ELF-1 (cell line): Measurements from ENCODE around the gene ANOS1.
"Not testable (repeated sequence)": the region's sequence is repeated elsewhere in the genome, so short reads cannot be mapped to it uniquely, and the experiment has no call there.

Experiments
- DNase-seq: peaks from one replicate; pipeline ENCODE4 v3.0.0-alpha.2; 2016; ENCODE audit warnings: low read depth, low spot score

The ANOS1 gene, protein sequence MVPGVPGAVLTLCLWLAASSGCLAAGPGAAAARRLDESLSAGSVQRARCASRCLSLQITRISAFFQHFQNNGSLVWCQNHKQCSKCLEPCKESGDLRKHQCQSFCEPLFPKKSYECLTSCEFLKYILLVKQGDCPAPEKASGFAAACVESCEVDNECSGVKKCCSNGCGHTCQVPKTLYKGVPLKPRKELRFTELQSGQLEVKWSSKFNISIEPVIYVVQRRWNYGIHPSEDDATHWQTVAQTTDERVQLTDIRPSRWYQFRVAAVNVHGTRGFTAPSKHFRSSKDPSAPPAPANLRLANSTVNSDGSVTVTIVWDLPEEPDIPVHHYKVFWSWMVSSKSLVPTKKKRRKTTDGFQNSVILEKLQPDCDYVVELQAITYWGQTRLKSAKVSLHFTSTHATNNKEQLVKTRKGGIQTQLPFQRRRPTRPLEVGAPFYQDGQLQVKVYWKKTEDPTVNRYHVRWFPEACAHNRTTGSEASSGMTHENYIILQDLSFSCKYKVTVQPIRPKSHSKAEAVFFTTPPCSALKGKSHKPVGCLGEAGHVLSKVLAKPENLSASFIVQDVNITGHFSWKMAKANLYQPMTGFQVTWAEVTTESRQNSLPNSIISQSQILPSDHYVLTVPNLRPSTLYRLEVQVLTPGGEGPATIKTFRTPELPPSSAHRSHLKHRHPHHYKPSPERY

DNA sequence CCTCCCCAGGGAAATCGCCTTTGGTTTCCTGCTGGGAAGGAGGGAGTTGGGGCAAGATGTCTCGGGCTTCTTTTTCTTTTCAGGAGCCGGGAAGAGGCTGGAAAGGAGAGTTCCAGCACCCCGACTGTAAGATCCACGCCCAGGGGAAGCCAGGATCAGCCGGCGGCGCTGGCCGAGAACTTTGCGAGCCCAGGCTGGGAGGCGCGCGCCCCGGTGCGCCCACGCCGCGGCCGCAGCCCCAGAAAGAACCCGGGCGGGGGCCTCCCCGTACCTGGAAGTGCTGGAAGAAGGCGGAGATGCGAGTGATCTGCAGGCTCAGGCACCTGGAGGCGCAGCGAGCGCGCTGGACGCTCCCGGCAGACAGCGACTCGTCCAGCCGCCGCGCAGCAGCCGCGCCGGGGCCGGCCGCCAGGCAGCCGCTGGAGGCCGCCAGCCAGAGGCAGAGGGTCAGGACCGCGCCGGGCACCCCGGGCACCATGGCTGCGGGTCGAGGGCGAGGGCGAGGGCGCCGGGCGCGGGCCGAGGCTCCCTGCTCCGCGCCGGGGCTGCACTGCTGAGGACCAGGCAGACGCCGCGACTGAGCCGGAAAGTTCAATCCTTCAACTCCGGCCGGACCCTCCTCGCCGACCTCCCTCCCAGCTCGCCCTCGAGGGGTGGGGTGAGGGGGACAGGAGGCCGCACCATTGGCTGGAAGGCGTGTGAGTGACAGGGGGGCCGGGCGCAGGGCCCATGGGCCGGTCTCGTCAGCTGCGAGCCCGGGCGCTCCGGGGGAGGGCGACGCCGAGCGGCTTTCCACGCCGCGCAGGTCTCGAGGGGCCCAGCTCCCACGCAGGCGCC lies at the start of gene ANOS1:
Gene ANOS1 (minus strand): TSS at position 579 of the 837 bp plus-strand sequence. CDS start 101 bp downstream, at position 478.
- DNase-seq = peak; percentile 89

- no peak for DNase-seq
Measured at GRCh38 chrX:8773117-8773516, 41.2 kb upstream of the ANOS1 start.

GRCh38 chrX:8760021-8760420 lies 28.1 kb upstream of the ANOS1 start:
- no peak for DNase-seq

DNA sequence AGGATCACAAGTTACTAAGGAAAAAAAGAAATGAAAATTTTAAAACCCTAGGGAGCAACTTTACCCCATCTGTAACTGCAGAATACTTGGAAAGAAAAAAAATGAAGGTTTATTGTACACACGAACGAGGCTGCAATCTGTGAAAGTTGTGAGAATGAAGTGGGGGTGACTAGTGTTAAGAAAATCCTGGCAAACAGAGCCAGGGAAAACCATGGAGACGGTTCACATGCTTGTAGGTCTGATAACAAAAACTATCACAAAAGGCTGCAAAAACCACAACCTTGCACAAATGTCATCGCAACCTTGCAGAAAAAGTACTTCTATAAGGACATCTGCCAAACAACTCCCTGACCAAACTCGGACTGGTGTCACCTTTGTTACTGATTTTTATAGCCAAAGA lies 26.8 kb upstream of the ANOS1 start:
- DNase-seq = not testable (repeated sequence)

- DNase-seq = not testable (repeated sequence)
Measured at GRCh38 chrX:8757609-8758389, 25.9 kb upstream of the ANOS1 start.

DNA sequence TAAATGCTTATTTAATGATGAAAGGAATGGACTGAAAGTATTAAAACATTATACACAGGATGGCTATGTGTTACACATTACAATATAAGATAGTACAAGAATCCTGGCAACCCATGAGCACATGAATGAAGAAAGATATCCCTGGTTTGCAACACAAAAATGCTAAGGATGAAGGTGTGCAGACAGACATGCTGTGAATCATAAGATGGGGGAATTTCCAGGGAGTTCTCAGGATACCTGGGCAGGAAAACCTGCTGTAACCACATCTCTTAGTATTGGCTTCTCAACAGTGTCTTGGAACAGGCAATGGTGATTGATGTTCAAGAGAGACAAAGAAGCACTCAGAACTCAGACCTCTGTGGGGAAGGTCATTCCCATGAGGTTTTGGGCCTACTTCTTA lies 23.9 kb upstream of the ANOS1 start:
- no peak for DNase-seq

DNA sequence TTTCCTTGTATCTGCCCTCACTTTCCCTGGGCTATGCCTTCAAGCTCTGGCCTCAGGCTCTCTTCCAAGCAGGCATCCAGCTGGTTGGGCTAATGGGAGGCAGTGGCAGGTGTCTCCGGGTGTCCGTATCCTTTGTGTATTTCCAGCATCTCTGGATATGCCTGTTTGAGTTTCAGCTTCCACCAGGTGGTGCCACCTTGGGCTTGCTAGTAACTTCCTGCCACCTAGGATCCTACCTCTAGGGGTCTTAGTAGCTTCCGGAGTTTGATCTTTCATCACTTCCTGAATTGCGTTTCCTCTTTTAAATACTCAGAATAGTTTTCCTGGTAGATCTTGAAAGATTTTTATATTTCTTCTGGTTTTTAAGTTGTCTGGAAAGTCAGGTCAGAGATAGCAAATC lies 23.2 kb upstream of the ANOS1 start:
- peak; percentile 61 for DNase-seq

GRCh38 chrX:8749697-8750096 lies 17.8 kb upstream of the ANOS1 start:
- DNase-seq = no peak

- peak; percentile 64 for DNase-seq
Measured at GRCh38 chrX:8748855-8749254, 16.9 kb upstream of the ANOS1 start.

DNA sequence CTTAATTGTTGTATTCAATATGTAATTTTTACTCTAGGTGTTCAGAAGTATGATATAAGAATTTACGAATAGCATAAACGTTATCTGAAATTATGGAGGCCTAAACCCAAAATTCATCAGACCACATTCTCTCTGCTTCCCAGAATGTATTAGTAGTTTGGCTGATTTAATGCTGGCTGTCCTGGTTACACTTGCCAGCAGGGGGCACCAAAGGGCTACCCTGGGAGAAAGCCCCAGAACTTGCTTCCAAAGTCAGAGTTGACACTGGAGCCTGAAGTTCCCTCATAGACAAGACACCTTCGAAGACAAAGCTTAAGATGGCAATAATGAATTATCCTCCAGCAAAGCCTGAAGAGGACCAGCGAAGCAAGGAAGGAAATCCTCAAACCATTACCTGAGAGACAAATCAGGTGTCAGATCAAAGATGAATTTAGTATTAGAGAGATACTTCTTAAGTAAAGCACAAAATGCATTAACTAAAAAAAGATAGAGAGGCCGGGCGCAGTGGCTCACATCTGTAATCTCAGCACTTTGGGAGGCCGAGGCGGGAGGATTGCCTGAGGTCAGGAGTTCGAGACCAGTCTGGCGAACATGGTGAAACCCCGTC lies 11.3 kb upstream of the ANOS1 start:
- DNase-seq = peak; percentile 72

GRCh38 chrX:8741981-8742380 lies 10.0 kb upstream of the ANOS1 start:
- no peak for DNase-seq

DNA sequence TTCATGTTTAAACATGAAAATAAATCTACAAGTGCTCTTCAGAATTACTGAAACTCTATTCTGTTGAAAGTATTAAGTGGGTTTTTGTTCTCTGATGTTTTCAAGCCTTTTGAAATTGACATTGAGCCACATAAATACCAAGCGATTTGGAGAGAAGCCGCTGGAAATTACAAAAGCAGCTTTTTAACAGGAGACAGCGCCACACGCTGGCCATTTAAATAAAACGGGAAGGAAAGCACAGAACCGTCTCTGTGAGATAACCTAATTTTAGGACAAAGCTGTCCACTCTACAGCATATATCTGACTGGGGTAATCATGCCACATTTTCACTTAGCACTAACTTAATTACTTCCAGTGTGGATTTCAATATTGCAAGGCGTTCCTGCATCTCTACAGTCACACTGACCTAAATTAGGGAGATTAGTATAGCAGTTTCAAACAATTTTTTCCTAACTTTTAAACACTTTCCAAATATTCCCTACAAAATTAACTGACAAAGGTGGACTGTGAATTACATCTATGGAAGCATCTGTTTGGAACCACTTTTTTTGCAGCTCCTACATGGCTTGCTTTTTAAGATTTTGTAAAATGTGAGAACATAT lies 6.8 kb upstream of the ANOS1 start:
- DNase-seq = peak; percentile 51

DNA sequence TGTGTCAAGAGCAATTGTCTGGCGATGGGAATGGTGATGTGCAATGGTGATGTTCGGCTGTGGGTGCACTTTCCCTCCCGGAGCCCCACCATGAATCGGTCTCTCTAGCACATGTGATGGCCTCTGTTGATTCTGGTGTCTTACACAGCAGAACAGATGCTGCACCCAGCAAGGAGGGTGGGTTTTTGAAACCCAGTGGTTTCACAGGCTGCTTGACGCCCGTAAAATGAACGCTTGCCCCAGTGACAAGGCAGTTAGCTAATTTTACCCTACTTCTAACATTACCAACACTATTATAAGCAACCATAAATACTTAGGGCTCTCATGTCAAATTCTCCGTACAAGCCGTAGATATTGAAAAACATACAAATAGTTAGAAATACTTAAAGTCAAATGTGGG lies 5.9 kb upstream of the ANOS1 start:
- DNase-seq = no peak

DNA sequence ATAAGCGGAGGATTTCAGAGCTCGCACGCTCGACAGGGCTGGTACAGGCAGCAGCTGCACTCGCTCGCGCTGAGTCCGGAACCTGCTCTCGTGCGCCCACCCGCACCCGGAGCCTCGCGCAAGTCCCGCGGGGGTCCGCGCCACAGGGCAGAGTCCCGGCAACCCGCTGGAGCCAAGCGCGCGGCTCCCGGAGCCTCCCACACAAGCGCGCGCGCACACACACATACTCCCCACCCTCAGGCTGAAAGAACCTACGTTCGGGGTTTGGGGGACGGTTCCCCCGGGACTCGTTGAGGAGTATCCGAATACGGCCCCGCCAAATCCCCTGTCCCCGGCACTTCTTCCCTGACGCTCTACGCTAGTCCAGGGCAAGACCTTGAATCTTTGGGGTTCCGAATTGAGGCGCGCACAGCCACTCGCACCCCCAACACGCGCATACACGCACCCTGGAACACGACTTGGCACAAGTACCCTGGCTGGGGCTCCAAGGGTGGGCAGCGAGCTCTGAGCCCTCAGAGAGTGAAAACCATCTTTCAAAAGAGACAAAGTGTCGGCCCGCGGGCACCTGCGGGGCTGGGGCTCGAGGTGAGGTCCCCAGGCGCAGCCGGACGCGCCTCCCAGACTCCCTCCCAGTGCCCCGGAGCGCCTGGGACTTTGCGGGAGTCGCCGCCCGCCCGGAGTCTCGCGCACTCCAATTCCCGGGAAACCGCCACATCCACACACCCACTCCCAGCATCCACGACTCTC lies 952 bp downstream of the ANOS1 start:
- no peak for DNase-seq

DNA sequence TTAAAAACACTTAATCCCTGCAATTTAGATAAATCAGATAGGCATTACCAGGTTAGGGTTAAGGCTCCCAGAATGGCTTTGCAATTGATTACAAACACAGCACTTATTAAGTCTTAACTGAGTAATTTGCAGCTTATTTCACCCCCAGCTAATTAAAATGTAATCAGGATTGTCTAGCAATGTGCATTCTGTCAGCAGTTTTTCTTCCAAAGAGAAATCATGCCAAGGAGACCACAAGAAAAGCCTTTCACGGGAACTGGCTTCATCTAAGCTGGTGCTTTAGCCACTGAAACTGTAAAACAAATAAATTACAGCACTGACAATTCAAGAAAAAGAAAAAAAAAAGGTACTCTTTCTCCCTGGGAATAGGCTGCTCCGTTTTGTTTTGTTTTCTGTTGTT lies 2.1 kb downstream of the ANOS1 start:
- no peak for DNase-seq

GRCh38 chrX:8728932-8729535 lies 2.9 kb downstream of the ANOS1 start:
- peak; percentile 66 for DNase-seq

DNA sequence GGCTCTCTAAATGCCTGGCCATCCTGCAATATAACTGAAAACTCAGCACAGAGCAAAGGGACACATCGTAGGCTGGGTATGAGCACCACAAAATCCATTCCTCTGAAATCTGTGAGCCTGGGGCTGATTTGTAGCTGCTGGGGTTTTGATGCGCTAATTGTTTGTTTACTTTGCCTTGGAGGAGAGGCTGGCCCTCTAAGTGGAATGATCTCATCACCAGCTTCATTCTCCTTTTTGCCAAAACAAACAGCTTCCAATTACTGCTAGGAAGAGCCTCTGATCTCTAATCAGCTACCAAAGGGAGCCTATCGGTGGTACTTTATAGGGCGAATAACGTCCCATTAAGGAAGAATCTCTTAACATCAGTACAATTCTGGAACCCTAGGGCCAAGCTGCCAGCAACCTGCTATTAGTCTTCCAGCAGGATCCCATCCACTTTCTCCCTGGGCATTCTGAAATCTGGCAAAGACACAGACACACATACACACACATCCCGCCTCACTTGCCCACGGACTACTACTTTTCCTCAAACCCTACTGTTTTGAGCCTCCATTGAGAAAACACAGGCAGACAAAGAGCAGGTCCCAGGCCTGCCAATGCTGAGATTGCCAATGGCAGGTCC lies 5.8 kb downstream of the ANOS1 start:
- DNase-seq = peak; percentile 92

DNA sequence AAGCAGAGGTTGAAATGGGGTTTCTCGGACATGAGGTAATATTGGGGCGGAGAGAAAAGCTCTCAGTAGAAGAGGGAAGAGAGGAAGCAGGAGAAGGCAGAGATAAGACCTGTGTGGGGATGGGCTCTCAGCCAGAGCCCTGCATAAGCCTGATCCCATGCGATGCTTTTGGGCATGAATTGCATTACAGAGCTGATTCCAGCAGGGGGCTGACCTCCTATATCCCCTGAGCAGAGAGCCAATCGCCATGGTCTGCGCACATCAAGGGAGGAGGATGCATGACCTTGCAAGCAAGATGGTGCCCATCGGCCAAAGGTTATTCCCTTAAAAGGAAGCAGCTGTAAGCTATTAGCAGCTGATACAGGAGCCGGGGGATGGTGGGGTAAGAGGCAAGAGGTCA lies 7.6 kb downstream of the ANOS1 start:
- DNase-seq = peak; percentile 82

DNA sequence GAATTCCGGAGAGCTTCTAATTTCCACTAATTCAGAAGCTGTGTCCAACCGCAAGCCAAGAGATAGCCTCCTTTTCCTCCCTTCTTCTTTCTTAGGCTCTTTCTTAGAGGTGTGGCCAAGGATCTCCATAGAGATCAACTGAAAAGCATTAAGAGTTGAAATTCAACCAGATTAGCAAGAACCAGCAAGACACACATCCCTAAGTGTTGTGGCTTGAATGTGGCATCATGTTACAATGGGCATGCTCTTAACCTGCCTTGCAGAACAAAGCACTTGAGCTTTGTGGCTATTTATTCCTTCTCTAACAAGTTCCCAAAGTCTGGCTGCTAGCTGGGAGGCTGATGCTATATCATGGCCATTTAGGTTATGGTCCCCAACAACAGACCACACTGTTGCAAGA lies 10.4 kb downstream of the ANOS1 start:
- DNase-seq = no peak
